Fibroblast of lung (primary cell): Measurements from ENCODE around the gene KAT2B. TPM values are rescaled to one million over a fixed set of nuclear protein-coding genes. Genes with fewer than 3 reads are reported as not detected.

Experiments used
- DNase-seq, 2 donors: peaks; one replicate each; pipeline versions ENCODE4 v3.0.0 to v3.0.0-alpha.2; 2010; ENCODE audit warnings: low read depth in 2 of 2
- H2AFZ ChIP-seq: 2 replicates; pipeline ENCODE4 v1.5.1; 2012; ENCODE audit warnings: low read length, control low read depth, inconsistent platforms
- H3K27ac ChIP-seq: 2 replicates; pipeline ENCODE4 v1.5.1; 2011; ENCODE audit warnings: low read length, control low read depth; ENCODE audit not compliant: insufficient read depth
- H3K27me3 ChIP-seq: 2 replicates; pipeline ENCODE4 v1.5.1; 2011; ENCODE audit warnings: mild to moderate bottlenecking, low read length; ENCODE audit not compliant: control insufficient read depth, insufficient read depth
- H3K36me3 ChIP-seq: 2 replicates; pipeline ENCODE4 v1.5.1; 2011; ENCODE audit warnings: low read length; ENCODE audit not compliant: control insufficient read depth, insufficient read depth
- H3K4me1 ChIP-seq: 2 replicates; pipeline ENCODE4 v1.5.1; 2011; ENCODE audit warnings: low read length; ENCODE audit not compliant: control insufficient read depth, insufficient read depth; ENCODE audit errors: extremely low read depth
- H3K4me2 ChIP-seq: 2 replicates; pipeline ENCODE4 v1.5.1; 2011; ENCODE audit warnings: low read length, control low read depth; ENCODE audit not compliant: insufficient read depth; ENCODE audit errors: extremely low read depth
- H3K4me3 ChIP-seq, 4 experiments: fragments of 200-600 bp in 1 of 4; sonication (generic) in 1 of 4; replicated peaks in 1 of 4; 2 replicates each; pipeline ENCODE4 v1.5.1; 2011 to 2016; ENCODE audit warnings: low read length in 4 of 4, low read depth in 3 of 4, mild to moderate bottlenecking in 3 of 4, control low read depth in 2 of 4, inconsistent platforms in 1 of 4, mixed read lengths in 1 of 4; ENCODE audit not compliant: insufficient read depth in 1 of 4; ENCODE audit errors: control extremely low read depth in 1 of 4
- H3K79me2 ChIP-seq: 2 replicates; pipeline ENCODE4 v1.5.1; 2012; ENCODE audit warnings: mild to moderate bottlenecking, low read length, inconsistent platforms; ENCODE audit not compliant: control insufficient read depth, insufficient read depth
- H3K9ac ChIP-seq: 2 replicates; pipeline ENCODE4 v1.5.1; 2011; ENCODE audit warnings: mild to moderate bottlenecking, low read length, control low read depth; ENCODE audit not compliant: insufficient read depth
- H3K9me3 ChIP-seq: 2 replicates; pipeline ENCODE4 v1.5.1; 2012; ENCODE audit warnings: low read depth, low read length; ENCODE audit not compliant: control insufficient read depth, insufficient read depth
- H4K20me1 ChIP-seq: 2 replicates; pipeline ENCODE4 v1.5.1; 2011; ENCODE audit warnings: low read length; ENCODE audit not compliant: control insufficient read depth, insufficient read depth; ENCODE audit errors: extremely low read depth
- EZH2 ChIP-seq: IDR thresholded peaks from 2 replicates; pipeline ENCODE4 v1.5.1; 2012; ENCODE audit warnings: low read length, control low read depth, mild to moderate bottlenecking; ENCODE audit errors: missing control alignments
- polyA plus RNA-seq, 2 donors: library from polyadenylated mRNA; depleted of rRNA in 1 of 2; stranded (reverse) in 1 of 2; unstranded in 1 of 2; fragments of >200 nt; gene quantifications; 2 replicates each; pipeline ENCODE4 v1.2.1, GENCODE V29; 2011 to 2012; ENCODE audit warnings: missing spikeins in 1 of 2
- total RNA-seq: library from RNA; depleted of rRNA; stranded (reverse); fragments of >200 nt; gene quantifications from 2 replicates; pipeline ENCODE4 v1.2.1, GENCODE V29; 2014
- TF ChIP-seq, protein P1 (sequence below), 2 donors: IDR thresholded peaks in 1 of 2; conservative IDR thresholded peaks in 1 of 2; 1 replicate in 1 of 2; 2 replicates in 1 of 2; pipeline ENCODE4 v1.5.1; 2011 to 2012; ENCODE audit warnings: low read length in 2 of 2, control low read depth in 1 of 2, inconsistent platforms in 1 of 2, low read depth in 1 of 2, mild to moderate bottlenecking in 1 of 2

The KAT2B gene
- total and polyA plus RNA-seq, 2 donors (not counting 1 experiment from before 2014, with no cell fraction given) = 9.1 to 14.7 TPM

DNA sequence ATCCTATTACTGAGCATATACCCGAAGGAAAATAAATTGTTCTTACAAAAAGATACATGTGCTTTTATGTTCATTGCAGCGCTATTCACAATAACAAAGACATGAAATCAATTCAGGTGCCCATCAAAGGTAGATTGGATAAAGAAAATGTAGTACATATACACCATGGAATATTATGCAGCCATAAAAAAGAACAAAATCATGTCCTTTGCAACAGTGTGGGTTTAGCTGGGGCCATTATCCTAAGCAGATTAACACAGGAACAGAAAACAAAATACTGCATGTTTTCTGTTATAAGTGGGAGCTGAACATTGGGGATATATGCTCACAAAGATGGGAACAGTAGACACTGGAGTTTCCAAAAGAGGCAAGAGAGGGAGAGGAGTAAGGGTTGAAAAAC lies 103.3 kb downstream of the KAT2B start:
- no peak for DNase-seq
- TF ChIP-seq, protein P1, sequence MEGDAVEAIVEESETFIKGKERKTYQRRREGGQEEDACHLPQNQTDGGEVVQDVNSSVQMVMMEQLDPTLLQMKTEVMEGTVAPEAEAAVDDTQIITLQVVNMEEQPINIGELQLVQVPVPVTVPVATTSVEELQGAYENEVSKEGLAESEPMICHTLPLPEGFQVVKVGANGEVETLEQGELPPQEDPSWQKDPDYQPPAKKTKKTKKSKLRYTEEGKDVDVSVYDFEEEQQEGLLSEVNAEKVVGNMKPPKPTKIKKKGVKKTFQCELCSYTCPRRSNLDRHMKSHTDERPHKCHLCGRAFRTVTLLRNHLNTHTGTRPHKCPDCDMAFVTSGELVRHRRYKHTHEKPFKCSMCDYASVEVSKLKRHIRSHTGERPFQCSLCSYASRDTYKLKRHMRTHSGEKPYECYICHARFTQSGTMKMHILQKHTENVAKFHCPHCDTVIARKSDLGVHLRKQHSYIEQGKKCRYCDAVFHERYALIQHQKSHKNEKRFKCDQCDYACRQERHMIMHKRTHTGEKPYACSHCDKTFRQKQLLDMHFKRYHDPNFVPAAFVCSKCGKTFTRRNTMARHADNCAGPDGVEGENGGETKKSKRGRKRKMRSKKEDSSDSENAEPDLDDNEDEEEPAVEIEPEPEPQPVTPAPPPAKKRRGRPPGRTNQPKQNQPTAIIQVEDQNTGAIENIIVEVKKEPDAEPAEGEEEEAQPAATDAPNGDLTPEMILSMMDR (conservative IDR thresholded peaks at IDR 0.05 in 1 of 2, IDR thresholded peaks at IDR 0.05 in 1 of 2; ENCODE audit: low read depth in 1 of 2, low read length in 2 of 2) = no peak
- TF ChIP-seq EZH2 = no peak
- Histone ChIP-seq H3K4me1 (no peaks in the 10 kb centered on the region), H3K36me3 (no peaks in the 10 kb centered on the region), H3K4me3 (no peak overlapping the region), H2AFZ (no peak overlapping the region), H3K27me3 (no peaks in the 10 kb centered on the region), H3K4me2 (no peak overlapping the region), H3K27ac (no peak overlapping the region), H3K79me2 (no peaks in the 10 kb centered on the region), H4K20me1 (no peaks in the 10 kb centered on the region), H3K9ac (no peak overlapping the region), H3K9me3 (no peaks in the 10 kb centered on the region)

- H3K9ac ChIP-seq = no peak overlapping the region
- TF ChIP-seq, protein P1 (conservative IDR thresholded peaks at IDR 0.05 in 1 of 2, IDR thresholded peaks at IDR 0.05 in 1 of 2; ENCODE audit: low read depth in 1 of 2, low read length in 2 of 2) = no peak
- no peak for TF ChIP-seq EZH2
- no peaks in the 10 kb centered on the region for H3K36me3 ChIP-seq
- H3K9me3 ChIP-seq = no peaks in the 10 kb centered on the region
- DNase-seq = no peak
- no peaks in the 10 kb centered on the region for H3K79me2 ChIP-seq
- H2AFZ ChIP-seq = no peak overlapping the region
- H3K27ac ChIP-seq = no peak overlapping the region
- H3K4me1 ChIP-seq = no peaks in the 10 kb centered on the region
- H3K4me3 ChIP-seq = no peak overlapping the region
- no peaks in the 10 kb centered on the region for H3K27me3 ChIP-seq
- no peak overlapping the region for H3K4me2 ChIP-seq
- no peaks in the 10 kb centered on the region for H4K20me1 ChIP-seq
Measured at GRCh38 chr3:20145874-20146273, 105.6 kb downstream of the KAT2B start.

DNA sequence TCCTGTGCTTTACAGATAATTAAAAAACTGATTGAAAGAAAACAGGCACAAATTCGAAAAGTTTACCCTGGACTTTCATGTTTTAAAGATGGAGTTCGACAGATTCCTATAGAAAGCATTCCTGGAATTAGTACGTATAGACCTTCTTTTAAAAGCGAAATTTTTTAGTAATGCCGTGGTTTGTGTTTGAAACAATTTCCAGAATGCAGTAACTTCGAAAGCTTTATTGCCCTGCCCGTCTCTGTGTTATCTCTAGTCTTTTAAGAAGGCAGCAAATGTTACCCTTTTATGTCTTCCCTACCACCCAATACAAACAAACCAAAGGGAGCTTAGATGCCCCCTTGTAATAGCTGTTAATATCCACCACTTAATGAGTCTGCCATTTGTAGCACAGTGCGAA lies 106.1 kb downstream of the KAT2B start:
- no peak overlapping the region for H3K4me2 ChIP-seq
- H3K4me3 ChIP-seq = no peak overlapping the region
- no peak overlapping the region for H3K9ac ChIP-seq
- TF ChIP-seq, protein P1 (conservative IDR thresholded peaks at IDR 0.05 in 1 of 2, IDR thresholded peaks at IDR 0.05 in 1 of 2; ENCODE audit: low read depth in 1 of 2, low read length in 2 of 2) = no peak
- TF ChIP-seq EZH2 = no peak
- H3K27me3 ChIP-seq = no peaks in the 10 kb centered on the region
- H2AFZ ChIP-seq = no peak overlapping the region
- no peak for DNase-seq
- H3K79me2 ChIP-seq = no peaks in the 10 kb centered on the region
- no peaks in the 10 kb centered on the region for H3K36me3 ChIP-seq
- no peaks in the 10 kb centered on the region for H3K9me3 ChIP-seq
- H3K4me1 ChIP-seq = no peaks in the 10 kb centered on the region
- no peaks in the 10 kb centered on the region for H4K20me1 ChIP-seq
- no peak overlapping the region for H3K27ac ChIP-seq
